HepG2 (cell line): Measurements from ENCODE around the gene TMEM107. TPM values are rescaled to one million over a fixed set of nuclear protein-coding genes. Genes with fewer than 3 reads are reported as not detected.

Experiments
- MEF2D ChIP-seq: sonication (generic); formaldehyde crosslinking; IDR thresholded peaks from 2 replicates; pipeline ENCODE4 v1.5.1; 2020; ENCODE audit warnings: mild to moderate bottlenecking, missing genetic modification reagents
- TBX2 ChIP-seq: sonication (generic); formaldehyde crosslinking; IDR thresholded peaks from 2 replicates; pipeline ENCODE4 v1.5.0; 2020; ENCODE audit warnings: missing genetic modification reagents, mild to moderate bottlenecking, borderline replicate concordance
- ZFP82 ChIP-seq: sonication (generic); formaldehyde crosslinking; IDR thresholded peaks from 2 replicates; pipeline ENCODE4 v1.5.1; 2020; ENCODE audit warnings: mild to moderate bottlenecking, missing genetic modification reagents, borderline replicate concordance
- ZNF431 ChIP-seq: sonication (generic); formaldehyde crosslinking; IDR thresholded peaks from 2 replicates; pipeline ENCODE4 v1.9.0; 2022; ENCODE audit warnings: missing genetic modification reagents, low read depth, mild to moderate bottlenecking, borderline replicate concordance
- ZNF446 ChIP-seq: sonication (generic); formaldehyde crosslinking; IDR thresholded peaks from 2 replicates; pipeline ENCODE4 v1.5.0; 2020; ENCODE audit warnings: mild to moderate bottlenecking, missing genetic modification reagents
- ZNF501 ChIP-seq: sonication (generic); formaldehyde crosslinking; IDR thresholded peaks from 2 replicates; pipeline ENCODE4 v1.5.1; 2020; ENCODE audit warnings: mild to moderate bottlenecking, moderate library complexity, missing genetic modification reagents
- ZNF687 ChIP-seq: sonication (generic); formaldehyde crosslinking; IDR thresholded peaks from 2 replicates; pipeline ENCODE4 v1.5.1; 2020; ENCODE audit warnings: mild to moderate bottlenecking, missing genetic modification reagents, moderate library complexity
- polyA plus RNA-seq, 8 experiments: library from polyadenylated mRNA; depleted of rRNA in 3 of 8; stranded (reverse) in 7 of 8; unstranded in 1 of 8; fragments of >200 nt; fragmentation: Illumina TruSeq in 4 of 8; extraction: Trizol in 4 of 8; gene quantifications; 2 replicates each; pipeline versions ENCODE4 v1.2.1 to v1.2.3, GENCODE V29; 2011 to 2016; ENCODE audit warnings: low read depth in 4 of 8, missing spikeins in 1 of 8, mixed read lengths in 1 of 8; ENCODE audit not compliant: insufficient read depth in 1 of 8
- total RNA-seq, 5 experiments: library from RNA; depleted of rRNA; stranded (reverse); fragments of >200 nt; fragmentation: Illumina TruSeq; extraction: Trizol; gene quantifications; 2 replicates each; pipeline ENCODE4 v1.2.3, GENCODE V29; 2016; ENCODE audit warnings: low read depth in 1 of 5
- TF ChIP-seq, protein P1 (sequence below): IDR thresholded peaks from 2 replicates; pipeline ENCODE4 v1.6.1; 2012; ENCODE audit warnings: low read length, improper control_type of control experiment
- TF ChIP-seq, protein P2 (sequence below): sonication (generic); formaldehyde crosslinking; IDR thresholded peaks from 2 replicates; pipeline ENCODE4 v1.8.0; 2022; ENCODE audit warnings: missing genetic modification reagents, mild to moderate bottlenecking, moderate library complexity, borderline replicate concordance
- TF ChIP-seq, protein P3 (sequence below): sonication (generic); formaldehyde crosslinking; IDR thresholded peaks from 2 replicates; pipeline ENCODE4 v1.8.0; 2023; ENCODE audit warnings: mild to moderate bottlenecking, missing genetic modification reagents

TMEM107 gene
- total and polyA plus RNA-seq, 2 of the 13 experiments (the other 11 are each of a cell fraction or from before 2014, with no cell fraction given) = 7.2 to 15.3 TPM

DNA sequence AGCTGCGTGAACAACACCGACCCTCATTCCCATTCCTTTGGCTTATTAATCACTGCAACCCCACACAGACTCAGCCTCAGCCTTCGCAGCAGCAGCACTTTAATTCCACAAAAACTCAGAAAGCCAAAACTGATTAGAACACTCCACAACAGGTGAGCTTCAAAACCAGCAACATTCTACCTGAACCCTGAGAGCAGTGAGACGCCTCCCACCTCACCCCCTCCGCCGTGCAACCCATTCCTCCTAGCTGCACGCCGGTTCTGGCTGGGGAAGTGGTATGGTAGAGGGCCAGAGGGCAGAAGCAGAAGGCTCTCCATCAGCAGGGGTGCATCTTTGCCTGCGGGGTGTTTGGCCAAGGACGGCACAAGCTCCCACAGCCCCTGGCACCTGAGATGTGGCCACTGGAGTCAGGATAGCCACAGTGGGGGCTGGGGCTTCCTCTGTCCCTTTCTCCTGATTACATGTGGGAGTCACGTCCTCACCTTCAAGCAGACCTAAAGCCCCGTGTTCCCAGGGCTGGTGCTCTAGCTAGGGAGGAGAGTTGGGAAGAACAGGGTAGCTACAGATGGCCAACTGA, 12.2 kb upstream of the TMEM107 start (continued):
- TF ChIP-seq, protein P1, sequence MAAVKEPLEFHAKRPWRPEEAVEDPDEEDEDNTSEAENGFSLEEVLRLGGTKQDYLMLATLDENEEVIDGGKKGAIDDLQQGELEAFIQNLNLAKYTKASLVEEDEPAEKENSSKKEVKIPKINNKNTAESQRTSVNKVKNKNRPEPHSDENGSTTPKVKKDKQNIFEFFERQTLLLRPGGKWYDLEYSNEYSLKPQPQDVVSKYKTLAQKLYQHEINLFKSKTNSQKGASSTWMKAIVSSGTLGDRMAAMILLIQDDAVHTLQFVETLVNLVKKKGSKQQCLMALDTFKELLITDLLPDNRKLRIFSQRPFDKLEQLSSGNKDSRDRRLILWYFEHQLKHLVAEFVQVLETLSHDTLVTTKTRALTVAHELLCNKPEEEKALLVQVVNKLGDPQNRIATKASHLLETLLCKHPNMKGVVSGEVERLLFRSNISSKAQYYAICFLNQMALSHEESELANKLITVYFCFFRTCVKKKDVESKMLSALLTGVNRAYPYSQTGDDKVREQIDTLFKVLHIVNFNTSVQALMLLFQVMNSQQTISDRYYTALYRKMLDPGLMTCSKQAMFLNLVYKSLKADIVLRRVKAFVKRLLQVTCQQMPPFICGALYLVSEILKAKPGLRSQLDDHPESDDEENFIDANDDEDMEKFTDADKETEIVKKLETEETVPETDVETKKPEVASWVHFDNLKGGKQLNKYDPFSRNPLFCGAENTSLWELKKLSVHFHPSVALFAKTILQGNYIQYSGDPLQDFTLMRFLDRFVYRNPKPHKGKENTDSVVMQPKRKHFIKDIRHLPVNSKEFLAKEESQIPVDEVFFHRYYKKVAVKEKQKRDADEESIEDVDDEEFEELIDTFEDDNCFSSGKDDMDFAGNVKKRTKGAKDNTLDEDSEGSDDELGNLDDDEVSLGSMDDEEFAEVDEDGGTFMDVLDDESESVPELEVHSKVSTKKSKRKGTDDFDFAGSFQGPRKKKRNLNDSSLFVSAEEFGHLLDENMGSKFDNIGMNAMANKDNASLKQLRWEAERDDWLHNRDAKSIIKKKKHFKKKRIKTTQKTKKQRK = no peak
- no peak for TF ChIP-seq ZNF446 (CRISPR knock-in tag)
- TF ChIP-seq, protein P2, sequence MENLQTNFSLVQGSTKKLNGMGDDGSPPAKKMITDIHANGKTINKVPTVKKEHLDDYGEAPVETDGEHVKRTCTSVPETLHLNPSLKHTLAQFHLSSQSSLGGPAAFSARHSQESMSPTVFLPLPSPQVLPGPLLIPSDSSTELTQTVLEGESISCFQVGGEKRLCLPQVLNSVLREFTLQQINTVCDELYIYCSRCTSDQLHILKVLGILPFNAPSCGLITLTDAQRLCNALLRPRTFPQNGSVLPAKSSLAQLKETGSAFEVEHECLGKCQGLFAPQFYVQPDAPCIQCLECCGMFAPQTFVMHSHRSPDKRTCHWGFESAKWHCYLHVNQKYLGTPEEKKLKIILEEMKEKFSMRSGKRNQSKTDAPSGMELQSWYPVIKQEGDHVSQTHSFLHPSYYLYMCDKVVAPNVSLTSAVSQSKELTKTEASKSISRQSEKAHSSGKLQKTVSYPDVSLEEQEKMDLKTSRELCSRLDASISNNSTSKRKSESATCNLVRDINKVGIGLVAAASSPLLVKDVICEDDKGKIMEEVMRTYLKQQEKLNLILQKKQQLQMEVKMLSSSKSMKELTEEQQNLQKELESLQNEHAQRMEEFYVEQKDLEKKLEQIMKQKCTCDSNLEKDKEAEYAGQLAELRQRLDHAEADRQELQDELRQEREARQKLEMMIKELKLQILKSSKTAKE (CRISPR knock-in tag) = 0 out of 2 replicates have a peak, but pooled peaks have one; percentile 32
- 0 out of 2 replicates have a peak, but pooled peaks have one; percentile 3 for TF ChIP-seq TBX2
- peak; percentile 0; the same call in 1 of the 2 replicates for TF ChIP-seq ZNF687 (CRISPR knock-in tag)
- no peak; the same call in 1 of the 2 replicates for TF ChIP-seq ZFP82 (CRISPR knock-in tag)
- 0 out of 2 replicates have a peak, but pooled peaks have one; percentile 24 for TF ChIP-seq ZNF431
- TF ChIP-seq, protein P3, sequence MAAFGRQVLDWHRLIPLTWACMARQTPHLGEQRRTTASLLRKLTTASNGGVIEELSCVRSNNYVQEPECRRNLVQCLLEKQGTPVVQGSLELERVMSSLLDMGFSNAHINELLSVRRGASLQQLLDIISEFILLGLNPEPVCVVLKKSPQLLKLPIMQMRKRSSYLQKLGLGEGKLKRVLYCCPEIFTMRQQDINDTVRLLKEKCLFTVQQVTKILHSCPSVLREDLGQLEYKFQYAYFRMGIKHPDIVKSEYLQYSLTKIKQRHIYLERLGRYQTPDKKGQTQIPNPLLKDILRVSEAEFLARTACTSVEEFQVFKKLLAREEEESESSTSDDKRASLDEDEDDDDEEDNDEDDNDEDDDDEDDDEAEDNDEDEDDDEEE (CRISPR knock-in tag) = 0 out of 2 replicates have a peak, but pooled peaks have one; percentile 31
- TF ChIP-seq ZNF501 = no peak
- TF ChIP-seq MEF2D = peak; percentile 7; the same call in 1 of the 2 replicates
